ENCODE measurements around the gene NIPAL1. TPM values are rescaled to one million over a fixed set of nuclear protein-coding genes. Genes with fewer than 3 reads are reported as not detected.

The NIPAL1 gene
- 2.0 and 4.1 TPM in 2 replicates for total RNA-seq (2014; rRNA removed; shearing (Covaris generic))

GRCh38 chr4:48016141-48017107 lies at the start of gene NIPAL1, which contains the start of gene CNGA1:
TSS of gene NIPAL1 (plus strand) at chr4:48016772. CDS start at chr4:48016840, 68 bp downstream.
TSS of gene CNGA1 (minus strand) at chr4:48016681. CDS start at chr4:47952689, 63,992 bp downstream.

Other genes with a start within 250 kb of the NIPAL1 start
- 0.13 and 0.30 TPM in 2 replicates for gene CORIN, start 178.7 kb upstream of the NIPAL1 start, total RNA-seq (2014; rRNA removed; shearing (Covaris generic))
- gene NFXL1, start 102.2 kb upstream of the NIPAL1 start, total RNA-seq (2014; rRNA removed; shearing (Covaris generic)), result 8.1 and 13.7 TPM in 2 replicates
- gene CNGA1, start 91 bp upstream of the NIPAL1 start, total RNA-seq (2014; rRNA removed; shearing (Covaris generic)), result 1.1 TPM in 1 of 2 replicates, not detected in the other
- gene TXK, start 117.5 kb downstream of the NIPAL1 start, total RNA-seq (2014; rRNA removed; shearing (Covaris generic)), result 1.5 and 3.8 TPM in 2 replicates